Activated T-cell treated with anti-CD3 and anti-CD28 coated beads for 4 hours (primary cell): ENCODE measurements around the gene SNPH.
A peak's percentile ranks its signal among the peaks of the same experiment; 100 is the strongest.

Source experiments
- DNase-seq: peaks from one replicate; pipeline ENCODE4 v3.0.0-alpha.2; 2020

The SNPH gene

GRCh38 chr20:1325173-1326030 is 59.3 kb downstream of the SNPH start:
- DNase-seq, result peak; percentile 99

GRCh38 chr20:1326031-1326930 is 60.2 kb downstream of the SNPH start:
- no peak for DNase-seq

GRCh38 chr20:1327241-1327653 is 61.2 kb downstream of the SNPH start:
- DNase-seq, result no peak

GRCh38 chr20:1327827-1328679 is 62.0 kb downstream of the SNPH start:
- DNase-seq, result no peak

GRCh38 chr20:1328680-1329330 is 62.7 kb downstream of the SNPH start, which contains the start of gene SDCBP2:
Gene SDCBP2 (minus strand): TSS chr20:1329139. CDS start chr20:1320416, 8,723 bp downstream.
- no peak for DNase-seq

DNA sequence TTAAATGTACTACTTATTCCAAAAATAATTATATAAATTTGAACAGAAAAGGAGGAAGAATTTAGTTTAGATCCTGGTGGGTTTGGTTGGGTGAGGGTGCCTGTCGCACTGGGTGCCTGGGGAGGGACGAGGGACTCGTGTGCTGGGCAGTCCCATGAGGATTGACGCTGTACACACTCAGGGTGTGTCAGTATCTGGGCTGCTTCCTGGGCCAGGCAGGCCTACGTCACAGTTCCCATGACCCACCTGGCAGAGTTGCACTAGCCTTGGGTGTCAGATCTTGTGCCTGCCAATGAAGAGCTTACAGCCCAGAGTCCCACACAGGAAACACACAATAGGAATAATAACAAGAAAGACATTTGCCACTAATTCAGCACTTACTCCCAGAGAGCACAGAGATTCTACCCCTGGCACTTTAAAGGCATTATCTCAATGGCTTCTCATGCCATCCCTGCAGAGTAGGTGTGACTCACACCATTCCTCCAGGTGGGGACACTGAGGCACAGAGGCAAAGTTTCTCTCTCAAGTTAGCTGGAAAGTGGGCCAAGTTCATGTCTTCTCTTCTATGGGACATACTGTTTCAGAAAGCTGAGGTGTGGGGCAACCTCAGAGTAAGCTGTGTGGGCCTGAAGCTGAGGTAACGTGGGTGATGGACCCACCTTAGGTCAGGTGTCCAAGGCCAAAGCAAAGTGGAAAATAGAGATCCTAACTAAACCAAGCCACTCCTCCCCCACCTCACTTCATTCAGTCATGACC is 64.2 kb downstream of the SNPH start:
- peak; percentile 17 for DNase-seq

DNA sequence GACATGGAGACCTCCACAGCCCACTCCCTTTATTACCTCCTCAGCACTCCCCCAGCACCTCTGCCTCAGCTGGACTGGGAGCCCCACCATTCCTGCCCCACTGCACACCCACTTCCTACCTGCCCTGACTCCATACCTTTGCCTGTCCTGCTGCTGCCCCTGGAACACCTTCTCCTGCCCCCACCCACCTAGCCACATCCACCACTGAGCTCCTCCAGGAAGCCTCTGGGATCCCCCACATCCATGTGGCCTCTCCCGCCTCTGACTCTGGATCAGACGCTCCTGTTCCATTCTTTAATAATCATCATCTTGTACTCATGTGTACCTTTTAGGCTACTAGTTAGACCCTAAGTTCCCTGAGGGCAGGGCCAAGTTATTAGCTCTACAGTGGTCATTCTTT is 65.0 kb downstream of the SNPH start:
- no peak for DNase-seq

- no peak for DNase-seq
These were observed 65.8 kb downstream of the SNPH start for GRCh38 chr20:1331801-1332453.

- DNase-seq, result no peak
These were observed 66.7 kb downstream of the SNPH start for GRCh38 chr20:1332749-1333300.

GRCh38 chr20:1333462-1334369 is 67.6 kb downstream of the SNPH start:
- DNase-seq, result no peak

DNA sequence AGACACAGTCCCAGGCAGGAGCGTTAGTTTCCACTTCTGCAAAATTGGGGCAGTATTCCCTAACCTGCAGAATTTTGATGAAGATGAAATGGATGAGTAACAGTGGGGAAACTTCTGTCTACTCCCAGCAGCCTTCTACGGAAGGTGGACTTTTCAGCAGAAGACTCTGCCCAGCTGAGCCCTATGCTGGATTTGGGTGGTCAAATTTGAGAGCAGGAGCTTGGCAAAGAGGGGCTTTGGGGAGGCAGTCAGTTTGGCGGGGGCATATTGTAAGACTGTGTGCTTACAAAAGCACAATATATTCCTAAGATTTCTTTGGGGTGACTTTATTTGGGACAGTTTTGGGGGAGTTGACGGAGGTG is 68.3 kb downstream of the SNPH start:
- DNase-seq, result no peak

- no peak for DNase-seq
These were observed 68.7 kb downstream of the SNPH start for GRCh38 chr20:1334761-1335160.

- no peak for DNase-seq
These were observed 70.0 kb downstream of the SNPH start for GRCh38 chr20:1335961-1336698.

DNA sequence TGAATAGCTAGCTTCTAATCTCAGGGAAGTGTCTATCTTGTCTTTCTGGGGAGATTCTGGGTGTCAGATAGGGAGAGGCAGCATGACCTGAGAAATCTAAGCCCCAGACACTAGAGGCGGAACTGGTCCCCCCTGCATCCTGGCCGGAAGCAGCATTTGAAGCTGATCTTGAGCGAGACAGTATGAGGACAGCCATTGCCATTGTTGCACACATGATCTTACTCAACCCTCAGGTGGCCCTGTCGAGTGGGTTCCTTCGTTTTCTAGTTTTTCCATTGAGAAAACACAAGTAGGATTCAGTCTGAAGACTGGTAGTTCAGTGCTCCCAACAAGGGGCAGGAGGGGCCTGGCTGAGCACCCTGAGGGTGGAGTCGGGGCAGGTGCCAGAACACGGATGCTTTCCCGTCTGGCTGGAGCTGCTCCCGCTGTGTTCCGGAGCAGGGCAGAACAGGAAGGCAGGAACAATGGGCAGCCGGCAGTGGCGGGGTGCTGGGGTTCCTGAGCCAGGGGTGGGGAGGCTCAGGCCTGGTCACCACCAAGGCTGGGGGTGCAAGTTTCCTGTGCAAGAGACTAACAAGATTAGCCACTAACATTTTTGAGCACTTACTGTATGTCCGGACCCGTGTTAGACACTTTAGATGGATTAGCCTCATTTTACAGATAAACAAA is 70.7 kb downstream of the SNPH start:
- DNase-seq, result no peak

DNA sequence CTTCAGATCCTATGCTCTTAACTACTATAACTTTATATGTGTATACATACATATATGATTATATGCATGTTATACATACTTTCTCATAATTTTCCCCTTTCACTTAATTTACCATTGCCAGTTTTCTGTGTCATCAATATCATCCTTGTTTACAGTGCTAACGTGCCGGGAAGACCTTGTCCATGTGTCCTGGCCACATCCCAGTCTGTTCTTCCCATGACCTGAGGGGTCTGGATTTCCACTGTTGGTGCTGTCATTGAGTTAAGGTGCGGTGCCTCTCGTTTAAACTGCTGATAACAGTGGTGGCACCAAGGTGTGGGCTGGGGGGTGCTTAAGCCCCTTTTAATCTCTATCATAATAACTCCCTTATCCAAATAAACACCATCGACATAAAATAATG is 71.3 kb downstream of the SNPH start:
- DNase-seq, result no peak

GRCh38 chr20:1338096-1338495 is 72.0 kb downstream of the SNPH start:
- DNase-seq, result no peak

DNA sequence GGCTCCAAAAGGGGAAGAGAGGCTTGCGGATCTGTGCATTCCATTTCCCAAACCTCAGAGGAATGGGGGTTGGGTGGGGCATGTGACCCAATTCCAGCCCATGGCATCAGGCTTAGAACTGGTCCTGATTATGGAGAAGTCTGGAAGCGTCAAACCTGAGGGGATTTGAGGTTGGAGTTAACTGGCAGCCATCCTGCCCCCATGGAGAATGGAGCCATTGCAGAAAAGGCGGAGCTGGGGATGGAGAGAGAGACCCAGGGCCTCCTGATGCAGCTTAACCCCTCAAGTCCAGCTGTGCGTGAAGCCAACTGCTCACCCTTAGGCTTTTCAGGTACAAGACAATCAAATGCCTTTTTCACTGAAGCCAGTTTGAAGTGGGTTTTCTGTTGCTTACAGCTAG is 72.7 kb downstream of the SNPH start:
- DNase-seq, result no peak

DNA sequence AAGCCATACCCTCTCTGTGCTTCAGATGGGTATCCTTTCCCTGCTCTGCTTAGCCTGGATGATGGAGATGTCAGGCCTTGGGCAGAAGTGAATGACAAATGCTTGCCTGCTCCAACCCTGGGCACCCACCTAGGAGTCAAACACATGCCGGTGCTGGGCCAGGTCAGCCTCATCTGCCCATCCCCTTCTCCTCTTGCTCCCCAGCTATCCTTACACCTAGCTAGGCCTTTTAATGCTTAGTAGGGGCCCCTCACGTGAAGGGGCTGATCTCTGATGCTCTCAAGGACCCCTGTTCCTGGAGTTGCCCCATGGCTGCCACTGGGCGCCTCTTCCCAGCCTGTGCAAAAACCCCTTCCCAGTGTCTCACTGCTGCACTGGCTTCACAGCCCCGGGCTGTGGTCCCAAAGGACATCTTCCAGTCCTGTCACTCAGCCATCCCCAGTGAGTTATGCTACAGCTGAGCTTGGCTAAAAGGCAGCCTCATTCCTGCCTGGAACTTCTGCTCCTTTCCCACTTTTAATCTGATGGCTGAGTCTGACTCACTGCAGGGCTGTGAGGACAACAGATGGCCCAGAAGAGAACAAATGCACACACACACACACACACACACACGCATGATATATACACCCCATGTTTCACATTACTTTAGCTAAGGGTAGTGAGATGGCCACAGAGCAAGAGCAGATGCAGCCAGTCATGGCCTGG is 75.6 kb downstream of the SNPH start:
- DNase-seq, result no peak
